Activated CD4-positive, CD25-positive, alpha-beta regulatory T cell (primary cell): ENCODE measurements around the gene DAZAP1.
"Not testable (repeated sequence)": the region's sequence is repeated elsewhere in the genome, so short reads cannot be mapped to it uniquely, and the experiment has no call there.

Source experiments
- DNase-seq, 4 experiments: peaks; one replicate each; lab custom pipeline; 2025; lab: John Stamatoyannopoulos, UW

DAZAP1 gene

GRCh38 chr19:1411255-1412191 lies 4.1 kb downstream of the DAZAP1 start:
- DNase-seq = no peak

GRCh38 chr19:1412323-1412923 lies 5.0 kb downstream of the DAZAP1 start:
- DNase-seq = no peak

- DNase-seq = no peak
These were observed 5.8 kb downstream of the DAZAP1 start for GRCh38 chr19:1412995-1413800.

- DNase-seq = no peak
These were observed 8.8 kb downstream of the DAZAP1 start for GRCh38 chr19:1416014-1416841.

- DNase-seq = no peak
These were observed 9.8 kb downstream of the DAZAP1 start for GRCh38 chr19:1417145-1417544.

- DNase-seq = no peak
These were observed 10.5 kb downstream of the DAZAP1 start for GRCh38 chr19:1417681-1418495.

- DNase-seq = no peak
These were observed 11.1 kb downstream of the DAZAP1 start for GRCh38 chr19:1418496-1418775.

GRCh38 chr19:1418951-1419738 lies 11.8 kb downstream of the DAZAP1 start:
- no peak for DNase-seq

GRCh38 chr19:1420085-1420484 lies 12.7 kb downstream of the DAZAP1 start:
- DNase-seq = not testable (repeated sequence)

GRCh38 chr19:1420590-1420989 lies 13.2 kb downstream of the DAZAP1 start:
- DNase-seq = no peak

GRCh38 chr19:1421218-1421957 lies 14.0 kb downstream of the DAZAP1 start:
- DNase-seq = no peak

- DNase-seq = no peak
These were observed 14.5 kb downstream of the DAZAP1 start for GRCh38 chr19:1421958-1422305.

GRCh38 chr19:1422360-1422759 lies 15.0 kb downstream of the DAZAP1 start:
- DNase-seq = no peak

GRCh38 chr19:1422943-1423342 lies 15.6 kb downstream of the DAZAP1 start:
- DNase-seq = no peak

- DNase-seq = no peak
These were observed 16.2 kb downstream of the DAZAP1 start for GRCh38 chr19:1423436-1424191.

GRCh38 chr19:1424192-1424955 lies 17.0 kb downstream of the DAZAP1 start:
- DNase-seq = no peak

GRCh38 chr19:1425102-1425837 lies 17.9 kb downstream of the DAZAP1 start:
- no peak for DNase-seq
